ENCODE results near the gene IGF1R. TPM values are rescaled to one million over a fixed set of nuclear protein-coding genes. Genes with fewer than 3 reads are reported as not detected.

IGF1R gene
- polyA plus RNA-seq, 10 donors: 12.6 to 18.9 (median 17.5) TPM

DNA sequence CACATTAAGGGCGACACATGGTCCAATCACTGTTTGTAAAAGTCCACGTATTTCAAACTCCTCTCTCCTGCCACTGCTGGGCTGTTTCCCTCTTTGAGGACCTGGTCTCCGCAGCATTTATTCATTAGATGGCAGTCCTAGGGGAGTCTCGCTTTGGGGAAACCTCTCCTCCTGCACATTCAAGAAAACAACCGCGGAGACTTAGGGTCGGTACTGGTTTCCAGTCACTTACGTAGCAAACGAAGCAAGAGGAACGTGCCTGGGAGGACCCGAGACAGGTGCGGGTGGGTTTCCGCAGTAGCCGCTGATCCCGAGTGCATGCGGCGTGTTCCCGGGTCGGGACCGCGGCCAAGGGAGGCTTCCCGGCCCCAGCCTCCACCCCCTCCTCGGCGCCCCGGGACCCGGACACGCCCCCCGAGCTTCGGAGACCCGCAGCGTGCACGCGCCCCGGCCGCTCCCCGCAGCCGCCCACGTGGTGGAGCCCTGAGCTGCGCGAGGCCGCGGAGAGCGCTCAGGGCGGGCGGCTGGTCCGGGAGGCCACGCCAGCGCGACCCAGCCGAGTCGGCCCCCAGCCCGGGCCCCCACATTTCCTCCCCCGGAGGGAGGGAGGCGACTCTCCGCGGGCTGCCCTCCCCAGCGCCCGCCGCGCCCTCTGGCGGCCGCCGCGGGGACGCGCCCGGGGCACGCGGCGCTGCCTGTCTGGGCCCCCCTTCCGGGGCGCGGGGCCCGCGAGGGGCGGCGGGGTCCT is 1.1 kb upstream of the IGF1R start:
- peak; percentile 73 to 93 (median 85) for DNase-seq

DNA sequence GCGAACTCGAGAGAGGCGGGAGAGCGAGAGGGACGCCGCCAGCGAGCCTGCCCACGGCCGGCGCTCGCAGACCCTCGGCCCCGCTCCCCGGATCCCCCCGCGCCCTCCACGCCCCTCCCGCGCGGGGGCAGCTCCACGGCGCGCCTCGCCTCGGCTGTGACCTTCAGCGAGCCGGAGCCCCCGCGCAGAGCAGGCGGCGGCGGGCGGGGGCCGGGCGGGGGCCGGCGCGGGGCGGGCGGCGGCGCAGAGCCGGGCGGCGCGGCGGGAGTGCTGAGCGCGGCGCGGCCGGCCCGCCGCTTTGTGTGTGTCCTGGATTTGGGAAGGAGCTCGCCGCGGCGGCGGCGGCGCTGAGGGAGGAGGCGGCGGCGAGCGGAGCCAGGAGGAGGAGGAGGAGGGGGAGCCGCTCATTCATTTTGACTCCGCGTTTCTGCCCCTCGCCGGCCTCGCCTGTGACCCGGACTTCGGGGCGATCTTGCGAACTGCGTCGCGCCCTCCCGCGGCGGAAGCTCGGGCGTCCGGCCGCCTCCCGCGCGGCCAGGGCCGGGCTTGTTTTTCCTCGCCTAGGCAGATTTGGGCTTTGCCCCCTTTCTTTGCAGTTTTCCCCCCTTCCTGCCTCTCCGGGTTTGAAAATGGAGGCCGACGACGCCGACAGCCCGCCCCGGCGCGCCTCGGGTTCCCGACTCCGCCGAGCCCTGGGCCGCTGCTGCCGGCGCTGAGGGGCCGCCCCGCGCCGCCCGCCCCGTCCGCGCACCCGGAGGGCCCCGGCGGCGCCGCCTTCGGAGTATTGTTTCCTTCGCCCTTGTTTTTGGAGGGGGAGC is 524 bp downstream of the IGF1R start:
- DNase-seq: peak; percentile 42 to 91 (median 74)

DNA sequence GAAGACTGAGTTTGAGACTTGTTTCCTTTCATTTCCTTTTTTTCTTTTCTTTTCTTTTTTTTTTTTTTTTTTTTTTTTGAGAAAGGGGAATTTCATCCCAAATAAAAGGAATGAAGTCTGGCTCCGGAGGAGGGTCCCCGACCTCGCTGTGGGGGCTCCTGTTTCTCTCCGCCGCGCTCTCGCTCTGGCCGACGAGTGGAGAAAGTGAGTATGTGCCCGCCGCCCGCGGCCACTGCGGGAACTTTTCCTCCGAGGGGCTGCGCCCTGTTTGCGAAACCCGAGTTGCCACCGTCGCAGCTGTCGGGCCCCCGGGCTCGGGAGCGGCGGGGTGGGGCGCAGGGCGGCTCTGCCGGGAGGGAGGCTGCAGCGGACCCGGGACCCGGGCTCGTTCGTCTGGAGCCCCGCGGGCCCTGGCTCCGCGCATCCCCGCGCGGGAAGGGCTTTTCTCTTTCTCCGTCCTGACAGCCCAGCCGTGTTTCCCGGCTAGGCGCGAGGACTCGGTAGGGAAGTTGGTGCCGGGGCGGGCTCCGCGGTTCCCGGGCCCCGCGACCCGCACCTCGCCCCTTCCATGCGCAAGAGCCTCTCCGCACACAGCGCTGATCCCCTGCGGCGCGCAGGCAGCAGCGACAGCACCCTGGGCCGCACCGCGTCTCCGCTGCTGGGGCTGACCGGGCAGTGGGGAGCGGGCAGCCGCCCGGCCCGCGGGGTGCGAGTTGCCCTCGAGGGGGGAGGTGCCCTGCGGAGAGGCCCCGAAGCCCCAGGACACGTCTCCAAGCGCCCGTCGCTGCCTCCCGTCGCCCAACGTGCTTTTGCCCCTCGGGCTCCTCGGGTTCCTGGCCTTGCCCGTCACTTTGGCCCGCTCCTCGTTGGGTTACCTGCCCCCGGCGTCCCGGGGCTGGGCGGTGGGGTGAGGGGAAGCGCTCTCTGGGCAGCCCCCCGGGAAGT is 1.4 kb downstream of the IGF1R start:
- DNase-seq: peak in 2 of 3 donors; percentile 51 to 80

DNA sequence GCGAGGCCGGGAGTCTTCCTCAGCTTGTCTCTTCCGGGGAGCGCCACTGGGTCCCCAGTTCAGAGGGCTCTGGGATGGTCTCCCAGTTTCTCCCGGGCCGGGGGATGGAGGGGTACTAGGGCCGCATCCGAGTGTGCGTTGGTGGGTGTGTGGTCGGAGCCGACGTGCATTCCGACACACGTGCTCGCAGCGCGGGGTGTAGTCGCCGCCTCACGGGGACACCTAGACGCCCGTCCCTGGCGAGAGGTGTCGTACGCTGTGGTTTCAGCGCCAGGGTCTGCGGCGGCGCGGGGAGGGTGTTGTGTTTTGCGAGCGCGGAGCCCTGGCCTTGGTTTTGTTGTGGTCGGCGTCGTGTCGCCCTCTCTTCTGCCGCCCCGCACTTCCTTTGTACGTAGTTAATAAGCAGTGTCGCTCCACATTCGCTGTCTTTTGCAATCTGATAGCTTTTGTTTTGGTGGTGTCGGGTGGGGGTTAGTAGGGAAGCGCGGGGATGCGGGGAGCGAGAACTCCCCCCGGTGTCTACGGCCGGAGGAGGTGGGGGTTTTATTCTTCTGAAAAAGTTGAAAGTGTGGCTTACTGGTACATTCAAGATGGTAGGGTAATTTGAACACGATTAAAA is 2.2 kb downstream of the IGF1R start:
- peak in 2 of 3 donors; percentile 61 to 85 for DNase-seq

DNA sequence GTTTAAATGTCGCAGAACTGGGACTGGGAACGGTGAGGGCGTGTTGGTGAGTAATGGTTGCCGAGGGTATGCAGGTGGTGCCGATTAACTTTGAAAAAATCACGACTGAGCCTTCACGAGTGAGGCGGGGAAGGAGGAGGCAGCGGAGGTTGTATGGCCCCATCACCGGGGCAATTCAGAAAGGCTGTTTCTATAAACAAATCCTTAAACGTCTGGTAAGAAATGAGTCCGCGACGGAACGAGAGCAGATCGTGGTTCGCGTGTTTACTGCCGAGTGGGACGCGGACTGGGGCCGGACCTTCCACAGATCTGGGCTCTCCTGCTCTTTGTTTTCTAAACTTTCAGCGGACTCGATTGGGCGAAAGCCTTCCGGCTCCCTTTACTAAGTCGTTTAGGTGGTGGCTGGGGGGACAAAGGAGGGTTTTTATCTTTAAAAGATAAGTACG is 2.7 kb downstream of the IGF1R start:
- DNase-seq: peak in 2 of 3 donors; percentile 45 to 78

DNA sequence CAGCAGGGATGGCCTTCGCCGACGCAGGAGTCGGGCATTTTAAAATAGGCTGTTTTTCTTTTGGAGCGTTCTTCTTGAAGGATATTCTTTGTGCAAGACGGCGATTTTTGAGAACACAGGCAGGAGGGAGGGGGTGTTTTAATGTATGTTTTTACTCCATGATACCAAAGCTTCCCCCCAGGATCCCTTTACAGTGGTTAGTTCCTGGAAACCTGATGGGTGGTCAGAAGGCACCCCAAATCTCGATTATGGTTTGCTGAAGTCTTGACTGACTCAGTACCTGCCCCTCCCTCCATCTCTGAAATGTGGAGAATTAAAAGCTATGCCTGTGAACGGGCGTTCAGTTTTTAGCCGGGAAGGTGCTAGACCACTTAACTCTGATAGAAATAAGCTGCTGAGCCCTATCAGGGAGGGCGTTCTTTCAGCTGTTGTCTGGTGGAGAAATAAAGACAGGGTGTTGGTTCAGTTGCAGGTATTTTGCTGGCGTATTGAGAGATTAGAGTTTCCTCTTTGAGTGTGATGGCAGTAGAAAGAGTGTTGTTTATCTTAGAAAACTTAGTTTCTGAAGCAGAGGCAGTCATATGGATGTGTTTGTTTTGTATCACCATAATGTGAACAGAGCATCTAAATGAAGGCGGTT is 3.4 kb downstream of the IGF1R start:
- DNase-seq: peak in 2 of 3 donors; percentile 22 to 54

DNA sequence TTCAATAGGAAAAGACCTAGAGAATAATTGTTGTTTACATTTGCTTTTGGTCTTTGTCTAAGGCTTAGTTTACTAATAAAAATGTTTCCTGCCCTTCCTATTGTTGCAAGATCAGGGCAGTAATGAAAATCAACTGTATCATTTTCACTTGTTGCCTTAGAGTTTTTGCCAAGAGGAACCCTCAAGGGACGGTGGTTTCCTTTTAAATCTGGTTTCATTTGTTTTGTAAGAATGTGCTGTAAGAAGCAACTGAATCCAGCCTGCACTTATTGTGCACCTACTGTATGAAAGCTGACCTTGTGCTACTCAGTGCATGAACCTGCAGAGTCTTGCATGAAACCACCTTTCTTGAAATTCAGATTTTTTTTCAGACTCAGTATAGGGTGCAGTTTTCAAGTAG is 5.3 kb downstream of the IGF1R start:
- peak in 1 of 3 donors; percentile 22 for DNase-seq

DNA sequence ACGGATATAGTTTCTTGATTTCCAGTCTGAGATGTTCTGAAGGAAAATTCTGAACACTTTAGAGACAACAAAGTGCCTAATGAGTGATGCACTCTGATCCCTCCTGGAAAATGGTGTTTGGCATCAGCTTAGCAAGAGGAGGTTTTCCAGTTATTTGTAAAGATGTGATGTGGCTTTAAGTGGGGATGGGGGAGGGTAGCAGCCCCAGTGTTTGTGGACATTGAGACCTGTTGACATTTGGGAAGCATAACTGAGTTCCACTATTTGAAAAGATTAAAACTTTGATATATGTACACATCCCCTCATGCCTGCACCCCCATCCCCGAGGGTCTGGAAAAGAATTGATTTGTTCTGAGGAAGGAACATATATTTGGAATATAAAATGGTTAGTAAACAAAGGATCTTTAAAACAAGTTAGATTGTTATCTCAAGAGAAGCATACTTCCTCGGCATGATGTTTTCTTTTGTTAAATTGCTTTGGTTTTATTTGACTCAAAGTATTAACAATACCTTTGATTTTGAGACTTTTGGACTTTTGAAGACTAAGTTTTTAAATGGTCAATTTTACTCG is 6.5 kb downstream of the IGF1R start:
- DNase-seq: no peak

DNA sequence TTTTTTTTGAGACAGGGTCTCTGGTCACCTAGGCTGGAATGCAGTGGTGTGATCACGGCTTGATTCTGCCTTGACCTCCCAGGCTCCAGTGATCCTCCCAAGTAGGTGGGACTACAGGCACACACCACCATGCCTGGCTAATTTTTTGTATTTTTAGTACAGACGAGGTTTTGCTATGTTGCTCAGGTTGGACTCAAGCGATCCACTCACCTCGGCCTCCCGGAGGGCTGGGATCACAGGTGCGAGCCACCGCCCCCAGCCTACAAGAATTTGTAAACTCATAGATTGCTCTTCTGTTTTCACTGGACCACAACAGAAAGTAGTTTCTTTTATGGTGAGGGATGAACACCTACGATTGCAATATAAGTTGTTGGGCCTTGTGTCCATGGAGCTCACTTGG is 7.4 kb downstream of the IGF1R start:
- DNase-seq: no peak

DNA sequence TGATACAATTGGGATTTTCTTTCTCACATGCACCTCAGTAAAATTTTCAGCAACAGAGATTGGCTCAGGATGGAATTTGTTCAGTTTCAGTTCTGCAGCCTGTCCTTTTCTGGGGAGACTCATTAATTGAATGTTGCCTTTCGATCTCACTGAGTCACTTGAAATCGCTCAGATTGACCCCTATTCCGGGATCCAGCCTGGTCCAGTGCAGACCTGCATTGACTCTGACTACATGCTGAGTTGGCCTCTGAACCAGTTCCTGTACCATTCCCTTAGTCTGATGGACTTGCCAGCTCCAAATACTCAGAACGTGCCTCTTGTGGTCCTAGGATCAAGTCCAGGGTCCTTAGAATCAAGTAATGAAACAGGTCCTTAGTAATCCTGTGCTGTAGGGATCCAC is 9.4 kb downstream of the IGF1R start:
- no peak for DNase-seq

DNA sequence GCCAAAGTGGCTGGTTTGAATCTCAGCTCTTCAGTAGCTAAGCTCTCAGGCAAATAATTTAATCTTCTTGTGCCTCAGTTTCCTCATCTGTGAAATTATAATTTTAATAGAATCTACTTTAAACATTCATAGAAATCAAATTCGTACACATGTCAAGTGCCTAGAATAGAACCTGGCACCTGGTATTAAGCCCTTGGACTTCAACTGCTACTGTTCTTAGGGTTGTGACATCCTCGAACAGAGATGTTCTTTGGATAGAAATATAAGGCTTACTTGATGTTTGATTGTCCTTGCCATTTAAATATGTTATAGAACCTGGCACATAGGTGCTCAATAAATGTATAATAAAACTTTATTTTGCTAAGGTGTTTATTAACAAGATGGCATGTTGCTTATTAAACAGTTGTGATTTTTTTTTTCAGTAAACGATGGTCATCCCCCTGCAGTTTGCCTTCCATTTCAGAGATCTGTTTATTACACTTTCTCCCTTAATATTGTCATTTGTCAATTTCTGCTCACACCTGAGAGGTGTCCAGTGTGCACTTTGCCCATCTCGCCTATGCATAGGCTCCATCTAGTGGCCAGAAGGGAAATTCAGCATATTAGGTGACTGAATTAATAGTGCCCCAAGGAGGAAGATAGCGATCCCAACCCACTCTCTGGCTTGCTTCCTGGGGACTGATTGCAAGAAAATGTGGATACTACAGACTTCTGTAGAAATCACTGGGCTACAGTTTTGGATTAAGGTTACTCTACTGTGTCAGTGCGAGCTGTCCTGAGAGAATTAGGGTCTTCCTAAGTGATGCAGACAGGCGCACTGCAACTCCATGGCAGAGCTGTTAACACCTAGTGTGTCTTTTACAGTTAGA is 10.7 kb downstream of the IGF1R start:
- DNase-seq: peak in 2 of 3 donors; percentile 54 to 65

DNA sequence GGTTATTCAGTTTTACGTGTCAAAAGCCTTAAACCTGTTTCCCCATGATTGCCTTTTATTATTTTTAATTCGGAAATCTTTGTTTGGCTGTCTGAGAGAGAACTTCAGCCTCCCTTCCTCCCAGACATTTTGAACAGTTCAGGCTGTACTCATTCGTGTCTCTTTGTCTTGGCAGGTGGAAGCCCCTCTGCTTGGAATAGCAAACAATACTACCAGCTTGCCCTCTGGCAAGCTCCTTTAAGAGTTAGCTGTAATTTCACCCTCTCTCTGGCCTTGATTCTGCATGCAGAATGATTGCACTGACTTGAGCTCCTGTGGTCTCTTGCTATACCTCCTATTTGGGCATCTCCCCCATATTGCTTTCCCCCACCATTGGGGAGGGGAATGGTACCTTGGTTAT is 11.7 kb downstream of the IGF1R start:
- DNase-seq: no peak

DNA sequence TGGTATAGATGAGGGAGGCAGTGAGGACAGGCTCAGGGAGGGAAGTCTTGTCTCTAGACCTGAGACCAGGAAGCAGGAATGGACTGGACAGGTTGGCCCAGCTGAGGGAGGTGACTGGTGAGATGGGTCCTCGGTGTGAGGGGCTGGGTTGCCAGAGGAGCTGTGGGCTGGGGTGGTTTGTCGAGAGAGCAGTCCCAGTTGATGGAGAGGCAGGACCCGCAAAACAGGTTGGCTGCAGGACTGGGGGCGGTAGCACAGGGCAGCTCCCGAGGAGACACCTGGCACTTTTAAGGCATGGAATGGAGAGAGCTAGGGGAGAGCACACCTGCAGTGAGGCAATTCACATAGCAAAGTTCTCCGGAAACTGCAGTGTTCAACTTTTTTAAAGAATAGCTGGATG is 14.7 kb downstream of the IGF1R start:
- no peak for DNase-seq

DNA sequence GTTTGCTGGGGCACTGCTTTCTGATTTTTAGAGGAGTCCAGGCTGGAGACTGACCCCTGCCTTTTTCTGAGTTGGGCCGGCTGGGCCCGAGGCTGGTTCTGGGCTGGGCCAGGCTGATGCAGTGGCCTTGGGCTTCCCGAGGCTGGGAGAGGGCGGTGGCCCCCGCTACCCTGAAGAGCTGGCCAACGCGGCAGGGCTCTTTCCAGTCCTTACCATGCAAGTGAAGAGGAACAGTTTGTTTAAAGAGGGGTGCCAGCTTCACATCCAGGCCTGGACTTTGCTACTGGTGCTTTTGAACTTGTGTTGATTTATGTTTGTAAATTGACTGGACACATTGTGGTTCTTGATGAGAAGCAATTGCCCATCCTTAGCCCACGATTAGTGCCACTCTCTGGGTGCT is 15.3 kb downstream of the IGF1R start:
- no peak for DNase-seq

DNA sequence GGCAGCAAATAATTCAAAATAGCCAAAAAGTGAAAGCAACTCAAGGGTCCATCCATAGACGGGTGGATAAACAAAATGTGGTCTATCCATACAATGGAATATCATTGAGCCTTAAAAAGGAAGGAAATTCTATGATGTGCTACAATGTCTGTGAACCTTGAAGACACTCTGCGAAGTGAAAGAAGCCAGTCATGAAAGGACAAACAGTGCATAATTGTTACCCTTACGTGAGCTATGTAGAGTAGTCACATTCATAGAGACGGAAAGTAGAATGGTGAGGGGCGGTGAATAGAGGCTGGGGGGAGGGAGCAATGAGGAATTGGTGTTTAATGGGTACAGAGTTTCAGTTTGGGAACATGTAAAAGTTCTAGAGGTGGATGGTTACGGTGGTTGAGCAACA is 18.1 kb downstream of the IGF1R start:
- no peak for DNase-seq

DNA sequence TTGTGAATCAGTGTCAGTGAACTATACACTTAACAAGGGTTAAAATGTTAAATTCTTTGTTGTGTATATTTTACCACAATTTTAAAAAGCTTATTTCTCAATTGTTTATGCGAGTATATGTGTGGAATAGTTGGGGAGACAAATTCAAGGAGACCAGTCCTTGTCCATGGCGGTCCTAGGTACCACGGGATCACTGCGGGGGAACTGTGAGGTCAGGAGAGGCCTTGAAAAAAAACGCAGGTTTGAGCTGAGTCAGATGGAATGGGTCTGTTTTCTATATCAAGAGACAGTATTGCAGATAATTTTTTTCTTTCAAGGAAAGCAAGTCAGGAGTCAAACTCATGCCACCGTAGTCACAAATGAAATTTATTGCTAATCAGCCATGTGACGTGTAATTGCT is 18.5 kb downstream of the IGF1R start:
- no peak for DNase-seq

DNA sequence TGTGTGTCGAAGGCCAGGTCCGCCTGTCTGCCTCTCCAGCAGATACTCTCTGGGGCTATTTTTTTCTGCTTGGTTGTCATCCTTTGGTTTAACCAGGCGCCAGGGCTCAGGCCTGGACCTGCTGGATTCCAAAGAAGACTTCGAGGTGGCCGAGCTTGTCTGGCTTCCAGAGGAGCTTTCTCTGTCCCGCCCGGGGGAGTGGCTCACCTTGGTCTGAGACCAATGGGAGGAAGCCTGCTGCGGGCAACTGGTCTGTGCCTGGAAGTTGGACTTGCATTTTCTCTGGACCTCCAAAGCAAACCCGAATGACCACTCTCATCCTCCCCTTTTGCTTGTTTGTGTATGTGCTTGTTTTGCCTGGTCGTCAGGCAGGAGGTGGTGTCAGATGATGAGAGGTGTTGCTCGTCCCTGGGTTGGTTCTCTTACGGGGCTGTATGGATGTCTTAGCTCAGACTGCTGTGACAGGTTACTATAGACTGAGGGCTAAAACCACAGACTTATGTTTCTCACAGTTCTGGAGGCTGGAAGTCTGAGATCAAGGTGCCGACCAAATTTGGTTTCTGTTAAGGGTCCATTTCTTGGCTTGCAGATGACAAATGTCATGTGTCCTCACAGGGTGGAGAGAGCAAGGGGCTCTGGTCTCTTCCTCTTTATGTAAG is 19.3 kb downstream of the IGF1R start:
- DNase-seq: no peak

DNA sequence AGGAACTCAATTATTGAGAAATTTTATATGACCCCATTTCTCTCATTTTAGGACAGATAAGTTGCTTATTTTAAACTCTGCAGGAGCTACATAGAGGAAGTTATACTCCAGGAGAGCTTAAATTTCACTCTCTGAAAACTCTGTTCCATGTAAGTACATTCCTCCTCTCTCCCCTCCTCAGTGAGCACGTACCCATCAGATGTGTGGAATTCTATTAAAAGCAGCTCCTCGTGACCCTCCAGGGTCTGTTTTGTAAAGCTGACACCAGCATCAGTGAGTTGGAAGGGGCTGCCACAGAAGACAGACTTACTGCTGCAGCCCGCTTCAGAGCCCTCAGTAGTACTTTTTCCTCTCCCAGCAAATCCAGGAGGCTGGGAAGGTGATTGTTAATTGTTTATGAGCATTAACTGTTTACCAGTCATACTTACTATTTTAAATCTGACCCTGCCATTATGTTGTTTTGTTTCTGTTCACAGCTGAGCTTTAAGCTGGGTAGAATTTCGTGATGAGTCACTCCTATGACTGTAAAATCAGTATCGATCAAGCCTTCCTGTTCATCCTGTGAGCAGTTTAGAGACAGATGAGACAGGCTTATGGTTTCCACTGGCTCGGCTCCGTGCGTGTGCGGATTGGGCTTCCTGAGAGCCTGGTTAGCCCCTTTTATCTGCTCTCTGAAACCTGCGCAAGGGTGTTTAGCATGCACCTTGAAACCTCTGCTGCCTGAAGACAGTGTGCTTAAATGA is 20.4 kb downstream of the IGF1R start:
- DNase-seq: peak in 1 of 3 donors; percentile 15

Data from muscle of back (tissue), 11 donors.